ENCODE measurements around the gene ABCF2.

Gene ABCF2

DNA sequence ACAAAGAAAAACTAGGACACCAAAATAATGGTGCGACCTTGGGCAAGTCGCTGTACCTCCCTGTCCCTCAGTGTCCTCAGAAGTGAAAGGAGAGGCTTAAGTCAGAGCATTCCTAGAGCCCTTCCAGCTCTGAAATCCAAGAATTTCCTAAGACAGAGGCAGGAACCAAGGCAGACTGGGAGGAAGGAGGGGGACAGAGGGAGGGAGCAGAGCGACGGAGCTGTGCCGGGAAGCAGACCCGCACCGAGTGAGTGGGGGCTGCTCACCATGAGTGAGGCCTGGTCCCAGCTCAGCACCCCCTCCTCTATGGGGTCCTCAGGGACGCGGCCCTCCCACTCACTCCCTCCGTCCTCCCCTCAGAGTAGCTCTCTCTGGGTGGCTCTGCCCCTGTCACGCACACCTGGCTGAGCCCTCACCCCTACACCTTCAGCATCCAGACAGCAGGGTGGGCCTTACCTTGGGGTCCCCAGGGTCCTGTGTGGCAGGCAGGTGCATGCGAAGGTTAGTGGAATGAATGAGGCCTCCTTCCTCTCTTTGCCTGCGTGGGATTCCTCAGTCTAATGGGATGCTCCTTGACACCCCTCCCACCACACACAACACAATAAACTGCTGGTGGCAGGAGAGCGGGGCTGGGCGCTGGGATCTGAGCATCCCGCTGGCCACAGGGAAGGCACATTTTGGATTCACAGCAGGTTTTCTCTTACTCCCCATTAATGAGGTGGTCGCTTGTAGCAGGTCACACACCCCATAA, 26.1 kb upstream of the ABCF2 start:
- DNase-seq (ENCODE audit: low read depth), result no peak

- DNase-seq (ENCODE audit: low read depth), result no peak
Observed at GRCh38 chr7:151252561-151252835, 25.5 kb upstream of the ABCF2 start.

GRCh38 chr7:151251689-151252560, 24.9 kb upstream of the ABCF2 start:
- DNase-seq (ENCODE audit: low read depth), result no peak

DNA sequence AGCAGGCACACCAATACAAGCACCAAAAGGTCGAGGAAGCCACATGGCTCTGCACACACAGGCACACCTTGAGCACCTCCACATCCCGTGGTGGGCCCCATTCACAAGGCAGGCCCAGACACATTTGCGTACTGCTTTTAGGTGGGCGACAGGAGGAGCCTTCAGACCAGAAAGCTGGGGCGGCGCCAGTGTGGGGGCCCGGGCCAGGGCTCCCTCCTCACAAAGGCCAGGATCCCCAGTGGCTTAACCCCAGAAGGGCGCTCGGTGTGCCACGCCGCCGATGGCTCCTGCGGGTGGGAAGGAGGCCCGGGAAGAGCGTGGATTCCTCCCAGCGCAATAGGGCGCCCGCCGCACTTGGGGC, 24.3 kb upstream of the ABCF2 start:
- no peak for DNase-seq (ENCODE audit: low read depth)

DNA sequence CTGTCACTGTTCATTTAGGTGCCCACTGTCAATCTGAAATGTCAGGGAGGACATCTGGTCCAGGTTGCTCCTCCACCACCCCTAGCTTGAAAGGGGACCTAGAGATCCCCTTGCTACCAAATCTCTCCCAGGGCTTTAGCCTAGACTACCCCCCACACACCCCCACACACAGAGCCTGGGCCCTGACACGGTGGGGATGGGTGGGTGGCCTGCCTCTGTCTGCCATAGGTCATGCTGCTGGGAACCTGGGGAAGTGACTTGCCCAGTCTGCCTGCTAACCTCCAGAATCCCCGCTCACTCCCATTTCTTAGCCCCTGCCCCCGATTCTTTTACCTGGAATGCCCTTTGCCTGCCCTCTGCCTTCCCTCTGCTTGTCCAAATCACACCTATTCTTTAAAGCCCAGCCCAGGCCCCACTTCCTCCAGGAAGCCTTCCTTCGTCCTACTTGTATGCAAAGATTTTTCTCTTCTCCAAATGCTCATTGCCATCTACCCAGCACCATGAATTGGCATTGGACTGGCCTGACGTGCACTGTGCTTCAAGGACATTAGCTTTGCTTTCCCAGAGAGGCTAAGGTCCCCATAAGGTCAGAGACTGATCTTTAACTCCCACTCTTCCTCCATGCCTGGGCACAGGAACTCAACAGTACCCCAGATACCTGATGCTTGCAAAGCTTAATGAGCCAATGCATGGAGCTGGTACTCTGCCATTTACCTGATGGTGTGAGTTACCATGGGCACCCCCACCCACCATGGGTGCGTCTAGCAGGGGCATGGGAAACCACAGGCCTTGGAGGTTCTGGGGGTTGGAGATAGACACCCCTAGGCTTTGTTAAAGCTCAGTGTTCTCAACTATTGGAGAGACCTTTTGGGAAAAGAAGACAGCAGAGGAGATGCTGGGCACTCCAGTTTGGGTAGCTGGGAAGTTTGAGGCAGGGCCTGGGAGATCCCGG, 23.5 kb upstream of the ABCF2 start:
- DNase-seq (ENCODE audit: low read depth), result no peak

- DNase-seq (ENCODE audit: low read depth), result no peak
Observed at GRCh38 chr7:151249732-151250072, 22.7 kb upstream of the ABCF2 start.

GRCh38 chr7:151249034-151249731, 22.2 kb upstream of the ABCF2 start:
- no peak for DNase-seq (ENCODE audit: low read depth)

- no peak for DNase-seq (ENCODE audit: low read depth)
Observed at GRCh38 chr7:151248346-151249033, 21.5 kb upstream of the ABCF2 start, which contains the start of gene SMARCD3. Gene SMARCD3, minus strand, starts transcription at chr7:151248694. Its CDS starts 132 bp downstream, at chr7:151248562.

DNA sequence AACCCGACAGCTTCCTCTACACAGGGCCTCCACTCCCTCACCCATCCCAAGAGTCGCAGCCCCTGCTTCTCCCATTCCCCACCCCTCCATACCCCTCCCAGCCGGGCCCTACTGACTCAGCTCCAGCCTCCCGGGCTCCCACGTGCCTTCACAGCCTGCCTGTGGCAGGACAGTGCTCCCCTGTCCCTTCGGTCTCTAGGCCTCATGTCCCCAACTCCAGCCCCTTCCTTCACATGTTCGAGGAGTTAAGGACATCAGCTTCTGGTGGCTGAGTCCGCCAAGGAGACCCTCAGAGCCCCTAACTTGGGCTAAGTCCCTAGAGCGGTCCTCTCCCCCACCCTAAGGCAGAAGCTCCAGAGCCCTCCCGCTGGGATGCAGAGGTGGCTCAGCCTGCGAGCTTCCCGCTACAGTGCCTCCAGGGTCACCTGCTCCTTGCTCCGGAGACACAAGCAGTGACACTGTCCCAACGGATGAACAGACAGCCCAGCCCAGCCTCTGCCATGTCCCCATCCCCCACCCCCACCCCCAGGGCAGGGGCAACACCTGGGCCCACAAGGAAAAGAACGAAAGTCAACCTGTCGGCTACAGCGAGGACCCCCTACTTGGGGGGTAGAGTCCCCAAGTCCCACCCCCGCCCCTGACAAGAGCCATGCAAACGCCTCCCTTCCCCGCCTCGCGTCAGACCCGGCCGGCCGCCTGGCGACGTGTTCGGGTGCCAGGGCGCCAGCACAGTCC, 20.8 kb upstream of the ABCF2 start:
- no peak for DNase-seq (ENCODE audit: low read depth)

- no peak for DNase-seq (ENCODE audit: low read depth)
Observed at GRCh38 chr7:151246851-151247580, 20.0 kb upstream of the ABCF2 start.

DNA sequence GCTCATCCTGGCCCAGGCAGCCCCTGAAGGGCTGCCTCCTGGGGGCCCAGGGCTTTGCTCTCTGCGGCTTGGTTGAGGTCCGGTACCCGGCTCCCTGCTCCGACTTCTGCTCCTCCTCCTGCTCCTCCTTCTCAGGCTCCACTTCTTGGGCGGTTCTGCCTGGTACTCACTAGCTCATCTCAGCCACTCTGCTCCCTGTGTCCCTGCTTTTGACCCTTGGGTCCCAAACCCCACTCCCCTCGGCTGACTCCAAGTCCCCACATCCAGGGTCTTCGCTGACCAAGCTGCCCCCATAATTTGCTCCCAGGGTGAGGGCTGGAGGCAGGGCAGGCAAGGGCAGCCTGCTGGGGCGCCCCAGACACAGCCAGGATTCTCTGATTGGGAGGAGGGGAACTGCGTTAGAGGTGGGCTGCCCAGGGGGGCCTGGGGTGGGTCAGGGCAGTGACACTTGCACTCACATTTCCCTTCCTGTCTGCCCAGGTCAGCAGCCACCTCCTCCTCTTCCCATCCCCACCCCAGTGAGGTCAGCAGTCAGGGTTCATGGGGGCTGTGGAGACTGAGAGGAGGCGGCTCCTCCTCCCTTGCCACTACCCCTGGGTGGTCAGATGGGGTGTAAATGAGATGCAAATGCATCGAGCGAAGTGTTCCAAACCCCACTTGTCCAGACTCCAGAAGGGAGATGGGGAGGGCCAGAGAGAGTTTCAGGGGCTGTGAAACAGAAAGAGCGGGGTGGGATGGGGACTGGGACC, 19.3 kb upstream of the ABCF2 start:
- DNase-seq (ENCODE audit: low read depth), result no peak

DNA sequence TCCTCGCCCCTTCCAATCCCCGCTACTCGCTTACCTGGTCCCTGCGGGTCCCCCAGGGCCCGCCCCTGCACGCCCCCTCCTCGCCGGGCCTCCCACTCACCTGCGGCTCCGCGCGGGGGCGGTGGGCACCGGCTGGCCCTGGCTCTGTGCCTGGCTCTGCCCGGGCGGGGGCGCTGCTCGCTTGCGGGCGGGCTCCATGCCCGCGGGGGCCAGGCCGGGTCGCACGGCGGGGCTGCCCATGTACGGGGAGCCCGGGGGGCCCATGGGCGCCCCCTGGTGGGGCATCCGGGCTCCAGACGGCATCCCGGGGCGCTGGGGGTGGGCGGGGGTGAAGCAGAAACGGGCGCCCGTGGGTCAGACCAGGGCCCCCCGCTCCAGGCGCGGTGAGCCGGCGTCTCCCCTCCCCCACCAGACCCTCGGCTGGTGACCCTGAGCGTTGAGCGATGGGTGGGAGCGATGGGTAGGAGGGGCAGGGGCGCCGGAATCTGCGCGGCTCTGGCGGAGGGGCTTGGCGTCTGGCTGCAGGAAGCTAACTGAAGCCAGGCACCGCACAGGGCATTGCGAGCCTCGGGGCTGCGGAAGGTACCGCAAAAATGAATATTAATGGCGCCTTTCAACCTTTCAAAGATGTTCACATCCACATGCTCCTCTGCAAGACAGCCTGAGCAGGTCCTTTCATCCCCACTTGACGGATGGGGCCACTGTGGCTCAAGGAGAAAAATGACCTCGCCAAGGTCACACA, 18.5 kb upstream of the ABCF2 start:
- DNase-seq (ENCODE audit: low read depth), result no peak

- no peak for DNase-seq (ENCODE audit: low read depth)
Observed at GRCh38 chr7:151244841-151245346, 17.9 kb upstream of the ABCF2 start.

GRCh38 chr7:151244196-151244840, 17.3 kb upstream of the ABCF2 start:
- no peak for DNase-seq (ENCODE audit: low read depth)

DNA sequence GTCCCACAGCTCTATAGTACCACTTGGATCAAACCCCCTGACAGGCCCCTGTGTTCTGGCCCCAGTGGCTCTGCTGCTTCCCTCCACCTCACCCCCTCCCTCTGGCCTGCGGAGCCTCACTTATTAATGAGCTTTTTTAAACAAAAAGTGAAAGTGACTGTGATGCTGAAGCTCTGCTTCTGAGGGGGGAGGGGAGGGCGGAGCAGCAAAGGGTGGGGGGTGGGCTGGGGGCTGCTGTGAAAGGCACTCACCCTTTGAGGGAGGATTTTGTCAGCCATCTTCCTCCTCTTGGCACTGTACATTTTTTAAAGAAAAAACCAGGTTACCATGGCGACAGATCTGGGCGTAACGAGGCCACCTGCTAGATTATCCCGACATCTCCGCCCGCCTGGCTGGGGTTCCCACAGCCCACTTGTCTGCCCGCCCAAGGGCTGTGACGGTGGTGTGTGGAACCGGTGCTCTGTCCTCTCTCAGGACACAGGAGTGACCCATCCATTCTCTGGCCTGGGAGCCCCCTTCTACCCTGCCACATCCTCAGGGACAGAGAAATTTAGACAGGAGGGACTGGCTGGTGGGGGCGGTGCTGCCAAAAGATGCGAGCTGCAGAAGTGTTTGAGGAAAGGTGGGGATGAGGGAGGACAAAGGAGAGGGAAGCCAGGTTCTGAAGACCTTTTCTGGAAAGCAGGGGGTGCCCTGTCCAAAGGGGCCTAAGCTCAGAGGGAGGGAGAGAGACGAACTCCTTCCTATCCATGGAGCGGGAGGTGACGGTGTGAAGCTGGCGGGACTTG, 16.6 kb upstream of the ABCF2 start:
- DNase-seq (ENCODE audit: low read depth), result no peak

GRCh38 chr7:151243045-151243349, 16.0 kb upstream of the ABCF2 start:
- DNase-seq (ENCODE audit: low read depth), result no peak
